RWPE1 (cell line): ENCODE results near the gene SLC6A17.

Source experiments
- CTCF ChIA-PET: fragments of 350-600 bp; sonication (Branson Sonifier 250); formaldehyde crosslinking; extraction: SDS; loops from one replicate; lab custom pipeline; 2021; lab: Yijun Ruan, JAX
- POLR2A ChIA-PET: fragments of 400-600 bp; formaldehyde crosslinking; extraction: SDS; loops from one replicate; lab custom pipeline; 2020; ENCODE audit warnings: antibody characterized with exemption; ENCODE audit not compliant: low non-redundant PET; lab: Yijun Ruan, JAX
- DNase-seq: peaks from one replicate; pipeline ENCODE4 v3.0.0; 2012; ENCODE audit warnings: low spot score
- H3K27ac ChIP-seq: fragments of 450-650 bp; 2 replicates; pipeline ENCODE4 v1.5.1; 2017
- TF ChIP-seq, protein P1 (sequence below): fragments of 450-650 bp; conservative IDR thresholded peaks from 2 replicates; pipeline ENCODE4 v1.5.1; 2017; ENCODE audit warnings: low read depth, mild to moderate bottlenecking

SLC6A17 gene

DNA sequence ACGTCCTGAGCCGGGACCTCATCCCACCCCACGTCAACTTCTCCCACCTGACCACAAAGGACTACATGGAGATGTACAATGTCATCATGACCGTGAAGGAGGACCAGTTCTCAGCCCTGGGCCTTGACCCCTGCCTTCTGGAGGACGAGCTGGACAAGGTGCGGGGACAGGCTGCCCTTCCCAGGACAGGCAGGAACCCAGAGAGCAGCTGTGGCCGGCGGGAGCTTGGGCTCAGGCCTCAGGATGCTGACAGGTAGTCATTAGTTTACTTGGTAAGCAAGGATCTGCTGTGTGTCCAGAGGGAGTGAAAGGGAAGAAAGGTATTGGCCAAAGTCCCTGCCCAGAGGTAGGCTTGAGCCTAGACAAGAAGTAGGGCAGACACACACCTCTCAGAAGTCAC lies 42.2 kb downstream of the SLC6A17 start:
- CTCF ChIA-PET: interaction anchor here (0.7 to 1.0 kb wide), 2 partner anchors 268 to 329 kb away, joined by 3 read pairs; no protein-coding TSS in a partner anchor
- TF ChIP-seq, protein P1, sequence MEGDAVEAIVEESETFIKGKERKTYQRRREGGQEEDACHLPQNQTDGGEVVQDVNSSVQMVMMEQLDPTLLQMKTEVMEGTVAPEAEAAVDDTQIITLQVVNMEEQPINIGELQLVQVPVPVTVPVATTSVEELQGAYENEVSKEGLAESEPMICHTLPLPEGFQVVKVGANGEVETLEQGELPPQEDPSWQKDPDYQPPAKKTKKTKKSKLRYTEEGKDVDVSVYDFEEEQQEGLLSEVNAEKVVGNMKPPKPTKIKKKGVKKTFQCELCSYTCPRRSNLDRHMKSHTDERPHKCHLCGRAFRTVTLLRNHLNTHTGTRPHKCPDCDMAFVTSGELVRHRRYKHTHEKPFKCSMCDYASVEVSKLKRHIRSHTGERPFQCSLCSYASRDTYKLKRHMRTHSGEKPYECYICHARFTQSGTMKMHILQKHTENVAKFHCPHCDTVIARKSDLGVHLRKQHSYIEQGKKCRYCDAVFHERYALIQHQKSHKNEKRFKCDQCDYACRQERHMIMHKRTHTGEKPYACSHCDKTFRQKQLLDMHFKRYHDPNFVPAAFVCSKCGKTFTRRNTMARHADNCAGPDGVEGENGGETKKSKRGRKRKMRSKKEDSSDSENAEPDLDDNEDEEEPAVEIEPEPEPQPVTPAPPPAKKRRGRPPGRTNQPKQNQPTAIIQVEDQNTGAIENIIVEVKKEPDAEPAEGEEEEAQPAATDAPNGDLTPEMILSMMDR: no peak
- DNase-seq: no peak
- POLR2A ChIA-PET: no interaction called here
- H3K27ac ChIP-seq: no peak overlapping the region

GRCh38 chr1:110195196-110195595 lies 44.9 kb downstream of the SLC6A17 start:
- POLR2A ChIA-PET: no interaction called here
- CTCF ChIA-PET: no interaction called here
- H3K27ac ChIP-seq: no peak overlapping the region
- DNase-seq: no peak
- TF ChIP-seq, protein P1: no peak

- TF ChIP-seq, protein P1: peak; percentile 92
- H3K27ac ChIP-seq: no peak overlapping the region
- peak; percentile 80 for DNase-seq
- ChIA-PET CTCF (interaction anchor here (0.5 to 1.8 kb wide), 44 partner anchors 9 to 743 kb away, joined by 3 to 20 read pairs (median 3); partner anchors contain the start of gene RBM15), POLR2A (interaction anchor here (0.5 to 0.6 kb wide), 2 partner anchors 125 to 196 kb away, joined by 3 to 5 read pairs; no protein-coding TSS in a partner anchor)
Measured at GRCh38 chr1:110196917-110197765, 46.8 kb downstream of the SLC6A17 start.

- CTCF ChIA-PET: interaction anchor here (0.6 to 1.8 kb wide), 10 partner anchors 9 to 298 kb away, joined by 3 to 20 read pairs (median 6); partner anchors contain the start of gene RBM15
- TF ChIP-seq, protein P1: no peak
- POLR2A ChIA-PET: no interaction called here
- no peak for DNase-seq
- no peak overlapping the region for H3K27ac ChIP-seq
Measured at GRCh38 chr1:110197905-110198629, 47.8 kb downstream of the SLC6A17 start.

DNA sequence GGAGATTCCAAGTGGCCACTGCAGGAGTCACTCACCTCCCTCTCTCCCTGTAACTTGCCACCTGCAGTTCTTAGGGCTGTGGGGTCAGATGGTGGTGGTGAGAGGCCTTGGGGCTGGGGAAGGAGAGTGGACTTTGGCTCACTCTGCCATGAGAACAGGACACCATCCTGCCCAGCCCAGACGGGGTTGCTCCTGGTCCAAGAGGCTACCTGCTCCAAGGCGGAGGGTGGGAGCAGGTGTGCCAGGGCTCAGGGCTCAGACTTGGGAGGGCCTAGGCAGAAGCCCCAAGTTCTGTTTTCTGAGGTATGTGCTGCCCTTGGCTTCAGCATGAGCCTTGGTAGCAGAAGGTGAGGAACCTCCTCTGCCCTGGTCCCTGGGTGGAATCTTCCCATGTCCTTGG lies 48.5 kb downstream of the SLC6A17 start:
- CTCF ChIA-PET: interaction anchor here (1.1 kb wide), 1 partner anchor 114 kb away, joined by 5 read pairs; no protein-coding TSS in a partner anchor
- H3K27ac ChIP-seq: no peak overlapping the region
- DNase-seq: no peak
- POLR2A ChIA-PET: no interaction called here
- TF ChIP-seq, protein P1: no peak

DNA sequence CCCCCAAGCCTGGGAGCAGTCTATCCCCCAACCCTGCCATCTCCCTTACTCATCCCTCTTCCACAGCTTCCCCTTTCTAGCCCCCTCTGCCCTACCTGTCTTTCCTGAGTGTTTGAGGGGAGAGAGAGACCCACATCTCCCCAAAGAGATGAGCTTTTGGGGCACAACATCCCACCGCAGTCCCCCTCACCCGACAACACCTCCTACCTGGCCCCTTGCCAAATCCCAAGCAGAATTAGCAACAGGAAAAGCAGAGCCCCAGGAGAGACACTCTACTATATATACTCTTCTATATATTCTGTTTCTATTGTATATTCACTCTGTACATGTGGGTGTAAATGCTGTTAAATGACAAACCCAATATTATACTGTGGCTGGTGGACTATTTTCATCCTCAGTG lies 49.9 kb downstream of the SLC6A17 start:
- H3K27ac ChIP-seq: no peak overlapping the region
- ChIA-PET POLR2A (no interaction called here), CTCF (interaction anchor here (0.6 to 13.5 kb wide), 4 partner anchors 57 to 296 kb away, joined by 3 to 265 read pairs (median 36); no protein-coding TSS in a partner anchor)
- TF ChIP-seq, protein P1: no peak
- DNase-seq: no peak
